Stimulated activated CD8-positive, alpha-beta memory T cell treated with anti-CD3 and anti-CD28 coated beads, Interleukin-15, amount 100 ng/mL, for 24 hours (primary cell): ENCODE data around the gene CNTN4.
"Not testable (repeated sequence)": the region's sequence is repeated elsewhere in the genome, so short reads cannot be mapped to it uniquely, and the experiment has no call there.

ENCODE experiments used
- DNase-seq: peaks from one replicate; pipeline ENCODE4 v3.0.0-alpha.2; 2020; ENCODE audit warnings: low read depth

CNTN4 gene

GRCh38 chr3:2517500-2518172 lies 419.0 kb downstream of the CNTN4 start:
- DNase-seq = no peak

- no peak for DNase-seq
Observed at GRCh38 chr3:2523281-2523836, 424.7 kb downstream of the CNTN4 start.

GRCh38 chr3:2525968-2526367 lies 427.3 kb downstream of the CNTN4 start:
- no peak for DNase-seq

GRCh38 chr3:2526926-2527325 lies 428.3 kb downstream of the CNTN4 start:
- DNase-seq = no peak

- DNase-seq = not testable (repeated sequence)
Observed at GRCh38 chr3:2527328-2527727, 428.7 kb downstream of the CNTN4 start.

- not testable (repeated sequence) for DNase-seq
Observed at GRCh38 chr3:2534767-2535166, 436.1 kb downstream of the CNTN4 start.

- no peak for DNase-seq
Observed at GRCh38 chr3:2535206-2535605, 436.5 kb downstream of the CNTN4 start.

GRCh38 chr3:2536575-2536974 lies 437.9 kb downstream of the CNTN4 start:
- DNase-seq = no peak

- DNase-seq = no peak
Observed at GRCh38 chr3:2540115-2540514, 441.4 kb downstream of the CNTN4 start.

GRCh38 chr3:2543247-2543646 lies 444.6 kb downstream of the CNTN4 start:
- DNase-seq = no peak

GRCh38 chr3:2544212-2544611 lies 445.5 kb downstream of the CNTN4 start:
- no peak for DNase-seq

GRCh38 chr3:2544718-2545117 lies 446.1 kb downstream of the CNTN4 start:
- no peak for DNase-seq

GRCh38 chr3:2547049-2547448 lies 448.4 kb downstream of the CNTN4 start:
- no peak for DNase-seq

- no peak for DNase-seq
Observed at GRCh38 chr3:2554656-2555055, 456.0 kb downstream of the CNTN4 start.

- DNase-seq = no peak
Observed at GRCh38 chr3:2558796-2559195, 460.1 kb downstream of the CNTN4 start.

- no peak for DNase-seq
Observed at GRCh38 chr3:2567451-2567850, 468.8 kb downstream of the CNTN4 start.

GRCh38 chr3:2568156-2568555 lies 469.5 kb downstream of the CNTN4 start:
- DNase-seq = no peak

- no peak for DNase-seq
Observed at GRCh38 chr3:2568929-2569328, 470.3 kb downstream of the CNTN4 start.

GRCh38 chr3:2577571-2577970 lies 478.9 kb downstream of the CNTN4 start:
- no peak for DNase-seq

GRCh38 chr3:2578560-2578959 lies 479.9 kb downstream of the CNTN4 start:
- DNase-seq = no peak

- no peak for DNase-seq
Observed at GRCh38 chr3:2579206-2579605, 480.5 kb downstream of the CNTN4 start.

GRCh38 chr3:2583046-2583445 lies 484.4 kb downstream of the CNTN4 start:
- DNase-seq = no peak

GRCh38 chr3:2589336-2589969 lies 490.8 kb downstream of the CNTN4 start:
- no peak for DNase-seq

GRCh38 chr3:2595486-2595885 lies 496.8 kb downstream of the CNTN4 start:
- no peak for DNase-seq
